ENCODE measurements around the gene LRRC4C. TPM values are rescaled to one million over a fixed set of nuclear protein-coding genes. Genes with fewer than 3 reads are reported as not detected.

Gene LRRC4C
- total RNA-seq, 1 experiment from 2014 or later, result 0.15 TPM

- BruUV-seq (replicated peaks), result no TSS peak
- H3K4me1 ChIP-seq (ENCODE audit: control insufficient read depth, insufficient read depth, low read length), result no peaks in the 10 kb centered on the region
- intact Hi-C loops (cut with micrococcal nuclease; ENCODE audit: unreplicated experiment), result no loop called here
- no peak for TF ChIP-seq TCF7L2 (IDR thresholded peaks at IDR 0.05; ENCODE audit: low read depth, low read length)
- TF ChIP-seq POLR2AphosphoS5 (IDR thresholded peaks at IDR 0.05; ENCODE audit: low read depth, low read length), result no peak
- TF ChIP-seq, protein P1, sequence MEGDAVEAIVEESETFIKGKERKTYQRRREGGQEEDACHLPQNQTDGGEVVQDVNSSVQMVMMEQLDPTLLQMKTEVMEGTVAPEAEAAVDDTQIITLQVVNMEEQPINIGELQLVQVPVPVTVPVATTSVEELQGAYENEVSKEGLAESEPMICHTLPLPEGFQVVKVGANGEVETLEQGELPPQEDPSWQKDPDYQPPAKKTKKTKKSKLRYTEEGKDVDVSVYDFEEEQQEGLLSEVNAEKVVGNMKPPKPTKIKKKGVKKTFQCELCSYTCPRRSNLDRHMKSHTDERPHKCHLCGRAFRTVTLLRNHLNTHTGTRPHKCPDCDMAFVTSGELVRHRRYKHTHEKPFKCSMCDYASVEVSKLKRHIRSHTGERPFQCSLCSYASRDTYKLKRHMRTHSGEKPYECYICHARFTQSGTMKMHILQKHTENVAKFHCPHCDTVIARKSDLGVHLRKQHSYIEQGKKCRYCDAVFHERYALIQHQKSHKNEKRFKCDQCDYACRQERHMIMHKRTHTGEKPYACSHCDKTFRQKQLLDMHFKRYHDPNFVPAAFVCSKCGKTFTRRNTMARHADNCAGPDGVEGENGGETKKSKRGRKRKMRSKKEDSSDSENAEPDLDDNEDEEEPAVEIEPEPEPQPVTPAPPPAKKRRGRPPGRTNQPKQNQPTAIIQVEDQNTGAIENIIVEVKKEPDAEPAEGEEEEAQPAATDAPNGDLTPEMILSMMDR (IDR thresholded peaks at IDR 0.05), result no peak
- TF ChIP-seq, protein P2, sequence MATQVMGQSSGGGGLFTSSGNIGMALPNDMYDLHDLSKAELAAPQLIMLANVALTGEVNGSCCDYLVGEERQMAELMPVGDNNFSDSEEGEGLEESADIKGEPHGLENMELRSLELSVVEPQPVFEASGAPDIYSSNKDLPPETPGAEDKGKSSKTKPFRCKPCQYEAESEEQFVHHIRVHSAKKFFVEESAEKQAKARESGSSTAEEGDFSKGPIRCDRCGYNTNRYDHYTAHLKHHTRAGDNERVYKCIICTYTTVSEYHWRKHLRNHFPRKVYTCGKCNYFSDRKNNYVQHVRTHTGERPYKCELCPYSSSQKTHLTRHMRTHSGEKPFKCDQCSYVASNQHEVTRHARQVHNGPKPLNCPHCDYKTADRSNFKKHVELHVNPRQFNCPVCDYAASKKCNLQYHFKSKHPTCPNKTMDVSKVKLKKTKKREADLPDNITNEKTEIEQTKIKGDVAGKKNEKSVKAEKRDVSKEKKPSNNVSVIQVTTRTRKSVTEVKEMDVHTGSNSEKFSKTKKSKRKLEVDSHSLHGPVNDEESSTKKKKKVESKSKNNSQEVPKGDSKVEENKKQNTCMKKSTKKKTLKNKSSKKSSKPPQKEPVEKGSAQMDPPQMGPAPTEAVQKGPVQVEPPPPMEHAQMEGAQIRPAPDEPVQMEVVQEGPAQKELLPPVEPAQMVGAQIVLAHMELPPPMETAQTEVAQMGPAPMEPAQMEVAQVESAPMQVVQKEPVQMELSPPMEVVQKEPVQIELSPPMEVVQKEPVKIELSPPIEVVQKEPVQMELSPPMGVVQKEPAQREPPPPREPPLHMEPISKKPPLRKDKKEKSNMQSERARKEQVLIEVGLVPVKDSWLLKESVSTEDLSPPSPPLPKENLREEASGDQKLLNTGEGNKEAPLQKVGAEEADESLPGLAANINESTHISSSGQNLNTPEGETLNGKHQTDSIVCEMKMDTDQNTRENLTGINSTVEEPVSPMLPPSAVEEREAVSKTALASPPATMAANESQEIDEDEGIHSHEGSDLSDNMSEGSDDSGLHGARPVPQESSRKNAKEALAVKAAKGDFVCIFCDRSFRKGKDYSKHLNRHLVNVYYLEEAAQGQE (IDR thresholded peaks at IDR 0.05; ENCODE audit: insufficient read depth in 1 of 2, low read depth in 2 of 2, low read length in 1 of 2), result no peak
- TF ChIP-seq SIN3A (IDR thresholded peaks at IDR 0.05; ENCODE audit: borderline replicate concordance, insufficient read depth, low read depth, low read length), result no peak
- no peak overlapping the region for H3K4me3 ChIP-seq (ENCODE audit: low read depth in 2 of 2, low read length in 2 of 2)
- no peaks in the 10 kb centered on the region for H3K27me3 ChIP-seq (ENCODE audit: control insufficient read depth, insufficient read depth, low read length)
- CTCF ChIA-PET, result no interaction called here
- no peaks in the 10 kb centered on the region for H3K36me3 ChIP-seq (ENCODE audit: control insufficient read depth, insufficient read depth, low read length)
- ATAC-seq, result no peak
- POLR2A ChIA-PET, result no interaction called here
- in situ Hi-C loops (cut with HindIII; ENCODE audit: low pct_unique_long_range_greater_than_20kb, low sequenced_read_pairs), result no loop called here
- H3K9me3 ChIP-seq (ENCODE audit: control insufficient read depth, insufficient read depth, low read depth, low read length), result no peaks in the 10 kb centered on the region
- no peak overlapping the region for H3K27ac ChIP-seq (ENCODE audit: low read length)
- no peak for DNase-seq (ENCODE audit: low read depth, low spot score)
Measured at GRCh38 chr11:40160418-40160817, 1299.0 kb downstream of the LRRC4C start.

DNA sequence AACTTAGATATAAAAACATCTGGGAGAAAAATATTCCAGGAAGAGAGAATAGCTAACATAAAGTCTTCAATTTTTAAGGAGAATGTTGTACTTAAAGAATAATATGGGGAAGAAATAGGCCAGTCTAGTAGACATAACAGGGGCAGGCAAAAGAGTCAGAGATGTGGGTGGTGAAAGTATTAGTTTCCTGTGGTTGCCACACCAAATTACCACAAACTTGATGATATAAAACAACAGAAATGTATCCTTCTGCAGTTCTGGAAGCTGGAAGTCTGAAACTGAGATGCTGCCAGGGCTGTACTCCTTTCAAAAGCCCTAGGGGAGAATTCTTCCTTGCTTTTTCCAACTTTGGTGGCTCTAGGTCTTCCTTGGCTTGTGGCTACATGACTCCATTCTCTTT lies 1309.7 kb downstream of the LRRC4C start:
- no peak overlapping the region for H3K27ac ChIP-seq (ENCODE audit: low read length)
- no peak overlapping the region for H3K4me3 ChIP-seq (ENCODE audit: low read depth in 2 of 2, low read length in 2 of 2)
- in situ Hi-C loops (cut with HindIII; ENCODE audit: low pct_unique_long_range_greater_than_20kb, low sequenced_read_pairs), result no loop called here
- CTCF ChIA-PET, result no interaction called here
- intact Hi-C loops (cut with micrococcal nuclease; ENCODE audit: unreplicated experiment), result no loop called here
- no peak for DNase-seq (ENCODE audit: low read depth, low spot score)
- H3K27me3 ChIP-seq (ENCODE audit: control insufficient read depth, insufficient read depth, low read length), result no peaks in the 10 kb centered on the region
- H3K9me3 ChIP-seq (ENCODE audit: control insufficient read depth, insufficient read depth, low read depth, low read length), result no peaks in the 10 kb centered on the region
- POLR2A ChIA-PET, result no interaction called here
- no peaks in the 10 kb centered on the region for H3K36me3 ChIP-seq (ENCODE audit: control insufficient read depth, insufficient read depth, low read length)
- TF ChIP-seq SIN3A (IDR thresholded peaks at IDR 0.05; ENCODE audit: borderline replicate concordance, insufficient read depth, low read depth, low read length), result no peak
- TF ChIP-seq TCF7L2 (IDR thresholded peaks at IDR 0.05; ENCODE audit: low read depth, low read length), result no peak
- TF ChIP-seq, protein P2 (IDR thresholded peaks at IDR 0.05; ENCODE audit: insufficient read depth in 1 of 2, low read depth in 2 of 2, low read length in 1 of 2), result no peak
- no peak for TF ChIP-seq POLR2AphosphoS5 (IDR thresholded peaks at IDR 0.05; ENCODE audit: low read depth, low read length)
- TF ChIP-seq, protein P1 (IDR thresholded peaks at IDR 0.05), result no peak
- no peak for ATAC-seq
- no peaks in the 10 kb centered on the region for H3K4me1 ChIP-seq (ENCODE audit: control insufficient read depth, insufficient read depth, low read length)
- BruUV-seq (replicated peaks), result no TSS peak

All from Panc1 (cell line).